ENCODE results near the gene DYSF.

DNA sequence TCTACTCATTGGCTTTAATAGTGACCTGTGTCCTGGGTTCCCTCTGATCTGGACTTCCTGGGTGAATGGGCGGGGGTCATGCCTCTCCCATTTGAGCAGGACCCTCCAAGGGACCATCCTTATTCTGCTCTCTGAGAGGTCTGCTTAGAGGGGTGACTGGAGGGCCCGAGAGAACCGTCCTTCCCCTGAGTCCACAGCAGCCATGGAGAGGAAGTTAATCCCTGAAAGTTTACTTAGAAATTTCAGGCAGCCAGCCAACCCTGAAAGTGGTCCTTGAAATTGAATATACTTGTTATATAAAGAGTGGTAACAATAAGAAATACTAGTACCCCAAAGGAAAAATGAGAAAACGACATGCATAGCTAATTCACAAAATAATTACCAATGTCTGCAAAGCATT lies 226.1 kb downstream of the DYSF start:
- TF ChIP-seq TAF1 (IDR thresholded peaks at IDR 0.05; ENCODE audit: borderline replicate concordance, insufficient read depth, low read length) (no peak), POLR2AphosphoS5 (IDR thresholded peaks at IDR 0.05; ENCODE audit: low read depth, low read length) (no peak)
- TF ChIP-seq, protein P1, sequence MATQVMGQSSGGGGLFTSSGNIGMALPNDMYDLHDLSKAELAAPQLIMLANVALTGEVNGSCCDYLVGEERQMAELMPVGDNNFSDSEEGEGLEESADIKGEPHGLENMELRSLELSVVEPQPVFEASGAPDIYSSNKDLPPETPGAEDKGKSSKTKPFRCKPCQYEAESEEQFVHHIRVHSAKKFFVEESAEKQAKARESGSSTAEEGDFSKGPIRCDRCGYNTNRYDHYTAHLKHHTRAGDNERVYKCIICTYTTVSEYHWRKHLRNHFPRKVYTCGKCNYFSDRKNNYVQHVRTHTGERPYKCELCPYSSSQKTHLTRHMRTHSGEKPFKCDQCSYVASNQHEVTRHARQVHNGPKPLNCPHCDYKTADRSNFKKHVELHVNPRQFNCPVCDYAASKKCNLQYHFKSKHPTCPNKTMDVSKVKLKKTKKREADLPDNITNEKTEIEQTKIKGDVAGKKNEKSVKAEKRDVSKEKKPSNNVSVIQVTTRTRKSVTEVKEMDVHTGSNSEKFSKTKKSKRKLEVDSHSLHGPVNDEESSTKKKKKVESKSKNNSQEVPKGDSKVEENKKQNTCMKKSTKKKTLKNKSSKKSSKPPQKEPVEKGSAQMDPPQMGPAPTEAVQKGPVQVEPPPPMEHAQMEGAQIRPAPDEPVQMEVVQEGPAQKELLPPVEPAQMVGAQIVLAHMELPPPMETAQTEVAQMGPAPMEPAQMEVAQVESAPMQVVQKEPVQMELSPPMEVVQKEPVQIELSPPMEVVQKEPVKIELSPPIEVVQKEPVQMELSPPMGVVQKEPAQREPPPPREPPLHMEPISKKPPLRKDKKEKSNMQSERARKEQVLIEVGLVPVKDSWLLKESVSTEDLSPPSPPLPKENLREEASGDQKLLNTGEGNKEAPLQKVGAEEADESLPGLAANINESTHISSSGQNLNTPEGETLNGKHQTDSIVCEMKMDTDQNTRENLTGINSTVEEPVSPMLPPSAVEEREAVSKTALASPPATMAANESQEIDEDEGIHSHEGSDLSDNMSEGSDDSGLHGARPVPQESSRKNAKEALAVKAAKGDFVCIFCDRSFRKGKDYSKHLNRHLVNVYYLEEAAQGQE (IDR thresholded peaks at IDR 0.05; ENCODE audit: insufficient read depth in 1 of 2, low read depth in 2 of 2, low read length in 2 of 2) = no peak

Data from PFSK-1 (cell line).